Calu3 (cell line): ENCODE data around the gene TGFB1. TPM values are rescaled to one million over a fixed set of nuclear protein-coding genes. Genes with fewer than 3 reads are reported as not detected.

ENCODE experiments used
- BruUV-seq: library from RNA; stranded (reverse); fragments of 400-500 nt; replicated peaks from 2 replicates; lab custom pipeline; 2021; lab: Mats Ljungman, UMichigan
- CTCF ChIA-PET: fragments of 300-600 bp; sonication (Branson Sonifier 250); formaldehyde crosslinking; loops from one replicate; lab custom pipeline; 2022; ENCODE audit warnings: antibody characterized with exemption; lab: Charles Lee
- DNase-seq: peaks from one replicate; pipeline ENCODE4 v3.0.0; 2022
- H3K27ac Mint-ChIP-seq: one replicate; pipeline ENCODE4 v1.8.0; 2022; ENCODE audit warnings: mixed read lengths; ENCODE audit not compliant: unreplicated experiment
- H3K27me3 Mint-ChIP-seq: one replicate; pipeline ENCODE4 v1.8.0; 2022; ENCODE audit warnings: mixed read lengths; ENCODE audit not compliant: unreplicated experiment
- H3K36me3 Mint-ChIP-seq: one replicate; pipeline ENCODE4 v1.8.0; 2022; ENCODE audit warnings: mild to moderate bottlenecking, moderate library complexity, mixed read lengths; ENCODE audit not compliant: insufficient read depth, unreplicated experiment
- H3K4me1 Mint-ChIP-seq: one replicate; pipeline ENCODE4 v1.8.0; 2022; ENCODE audit warnings: mild to moderate bottlenecking, low read depth, mixed read lengths; ENCODE audit not compliant: unreplicated experiment
- H3K4me3 Mint-ChIP-seq: one replicate; pipeline ENCODE4 v1.8.0; 2022; ENCODE audit warnings: mild to moderate bottlenecking, low read depth, moderate library complexity, mixed read lengths; ENCODE audit not compliant: unreplicated experiment
- H3K9me3 Mint-ChIP-seq: one replicate; pipeline ENCODE4 v1.8.0; 2022; ENCODE audit warnings: low read depth, mixed read lengths; ENCODE audit not compliant: unreplicated experiment
- CTCF ChIP-seq: fragments of 200-600 bp; IDR thresholded peaks from one replicate; pipeline ENCODE4 v1.8.0; 2022; ENCODE audit warnings: antibody characterized with exemption; ENCODE audit not compliant: unreplicated experiment
- intact Hi-C: fragments of 100-400 bp; cut with micrococcal nuclease; formaldehyde crosslinking; loops from one replicate; pipeline ENCODE4 v1.10.0; 2022; ENCODE audit not compliant: unreplicated experiment
- total RNA-seq: library from RNA; stranded (reverse); gene quantifications from 2 replicates; pipeline ENCODE4 v1.2.3, GENCODE V29; 2022

The TGFB1 gene
- total RNA-seq, 1 experiment from 2014 or later, result 39.2 TPM

GRCh38 chr19:41307954-41308449, 45.7 kb downstream of the TGFB1 start:
- no peak for DNase-seq
- H3K4me1 Mint-ChIP-seq, result peaks cover 28% of the 10 kb centered on the region
- no TSS peak for BruUV-seq
- no peaks in the 10 kb centered on the region for H3K27me3 Mint-ChIP-seq
- peak overlapping the region; percentile 94 for H3K27ac Mint-ChIP-seq
- no peaks in the 10 kb centered on the region for H3K9me3 Mint-ChIP-seq
- intact Hi-C loops, result no loop called here
- peaks cover 87% of the 10 kb centered on the region for H3K36me3 Mint-ChIP-seq
- no peak overlapping the region for H3K4me3 Mint-ChIP-seq
- TF ChIP-seq CTCF, result no peak
- CTCF ChIA-PET, result interaction anchor here (0.6 to 1.9 kb wide), 7 partner anchors 10 to 1827 kb away, joined by 3 to 15 read pairs (median 6); partner anchors contain the start of genes HNRNPUL1 and TIMM50

GRCh38 chr19:41307090-41307875, 46.4 kb downstream of the TGFB1 start:
- Mint-ChIP-seq H3K36me3 (peaks cover 93% of the 10 kb centered on the region), H3K9me3 (no peaks in the 10 kb centered on the region), H3K4me3 (no peak overlapping the region), H3K27ac (peak overlapping the region; percentile 26), H3K4me1 (peaks cover 28% of the 10 kb centered on the region), H3K27me3 (no peaks in the 10 kb centered on the region)
- DNase-seq, result no peak
- CTCF ChIA-PET, result interaction anchor here (0.6 to 1.9 kb wide), 2 partner anchors 103 to 1827 kb away, joined by 3 to 15 read pairs; partner anchors contain the start of gene TIMM50
- intact Hi-C loops, result no loop called here
- TSS peak; percentile 25 for BruUV-seq
- no peak for TF ChIP-seq CTCF

- intact Hi-C loops, result no loop called here
- no peak for TF ChIP-seq CTCF
- BruUV-seq, result no TSS peak
- H3K4me3 Mint-ChIP-seq, result no peak overlapping the region
- DNase-seq, result no peak
- H3K9me3 Mint-ChIP-seq, result no peaks in the 10 kb centered on the region
- H3K27ac Mint-ChIP-seq, result peak overlapping the region; percentile 26
- H3K36me3 Mint-ChIP-seq, result peaks cover 94% of the 10 kb centered on the region
- CTCF ChIA-PET, result interaction anchor here (0.5 kb wide), 1 partner anchor 14 kb away, joined by 5 read pairs; no protein-coding TSS in a partner anchor
- no peaks in the 10 kb centered on the region for H3K27me3 Mint-ChIP-seq
- peaks cover 17% of the 10 kb centered on the region for H3K4me1 Mint-ChIP-seq
Measured at GRCh38 chr19:41305927-41306793, 47.6 kb downstream of the TGFB1 start.

- intact Hi-C loops, result no loop called here
- H3K27me3 Mint-ChIP-seq, result no peaks in the 10 kb centered on the region
- BruUV-seq, result no TSS peak
- H3K4me3 Mint-ChIP-seq, result no peak overlapping the region
- CTCF ChIA-PET, result no interaction called here
- H3K4me1 Mint-ChIP-seq, result peaks cover 17% of the 10 kb centered on the region
- peaks cover 94% of the 10 kb centered on the region for H3K36me3 Mint-ChIP-seq
- no peaks in the 10 kb centered on the region for H3K9me3 Mint-ChIP-seq
- no peak for TF ChIP-seq CTCF
- H3K27ac Mint-ChIP-seq, result no peak overlapping the region
- no peak for DNase-seq
Measured at GRCh38 chr19:41304706-41305483, 48.8 kb downstream of the TGFB1 start.
